ENCODE results near the gene HYOU1. TPM values are rescaled to one million over a fixed set of nuclear protein-coding genes. Genes with fewer than 3 reads are reported as not detected.
A peak's percentile ranks its signal among the peaks of the same experiment; 100 is the strongest.

Gene HYOU1
- total and polyA plus RNA-seq, 10 donors, result 12.3 to 131 (median 72.0) TPM

DNA sequence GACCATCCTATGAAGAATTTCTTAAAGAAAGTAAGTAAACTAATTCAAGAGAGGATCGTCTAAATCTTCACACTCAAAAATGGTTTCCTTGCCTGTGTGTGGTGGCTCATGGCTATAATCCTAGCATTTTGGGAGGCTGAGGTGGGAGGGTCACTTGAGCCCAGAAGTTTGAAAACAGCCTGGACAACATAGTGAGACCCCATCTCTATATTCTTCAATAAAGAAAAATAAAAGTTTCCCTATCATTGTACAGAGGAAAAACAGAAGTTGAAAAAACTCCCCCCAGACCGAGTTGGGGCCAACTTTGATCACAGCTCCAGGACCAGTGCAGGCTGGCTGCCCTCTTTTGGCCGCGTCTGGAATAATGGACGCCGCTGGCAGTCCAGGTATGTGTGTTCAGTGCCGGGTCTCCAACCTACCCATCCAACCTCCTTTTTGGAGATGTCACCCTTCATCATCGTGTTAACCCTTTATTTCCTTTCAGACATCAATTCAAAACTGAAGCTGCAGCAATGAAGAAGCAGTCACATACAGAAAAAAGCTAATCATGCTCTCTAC, 41.9 kb downstream of the HYOU1 start:
- no peaks in the 10 kb centered on the region for H3K9me3 ChIP-seq
- TF ChIP-seq, protein P1, sequence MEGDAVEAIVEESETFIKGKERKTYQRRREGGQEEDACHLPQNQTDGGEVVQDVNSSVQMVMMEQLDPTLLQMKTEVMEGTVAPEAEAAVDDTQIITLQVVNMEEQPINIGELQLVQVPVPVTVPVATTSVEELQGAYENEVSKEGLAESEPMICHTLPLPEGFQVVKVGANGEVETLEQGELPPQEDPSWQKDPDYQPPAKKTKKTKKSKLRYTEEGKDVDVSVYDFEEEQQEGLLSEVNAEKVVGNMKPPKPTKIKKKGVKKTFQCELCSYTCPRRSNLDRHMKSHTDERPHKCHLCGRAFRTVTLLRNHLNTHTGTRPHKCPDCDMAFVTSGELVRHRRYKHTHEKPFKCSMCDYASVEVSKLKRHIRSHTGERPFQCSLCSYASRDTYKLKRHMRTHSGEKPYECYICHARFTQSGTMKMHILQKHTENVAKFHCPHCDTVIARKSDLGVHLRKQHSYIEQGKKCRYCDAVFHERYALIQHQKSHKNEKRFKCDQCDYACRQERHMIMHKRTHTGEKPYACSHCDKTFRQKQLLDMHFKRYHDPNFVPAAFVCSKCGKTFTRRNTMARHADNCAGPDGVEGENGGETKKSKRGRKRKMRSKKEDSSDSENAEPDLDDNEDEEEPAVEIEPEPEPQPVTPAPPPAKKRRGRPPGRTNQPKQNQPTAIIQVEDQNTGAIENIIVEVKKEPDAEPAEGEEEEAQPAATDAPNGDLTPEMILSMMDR (IDR thresholded peaks at IDR 0.05 in 8 of 11, conservative IDR thresholded peaks at IDR 0.05 in 3 of 11), result no peak
- TF ChIP-seq POLR2A (IDR thresholded peaks at IDR 0.05) (no peak), POLR2AphosphoS5 (IDR thresholded peaks at IDR 0.05) (peak in 1 of 3 donors; percentile 28)
- peaks cover 0 to 73% (median 62%) of the 10 kb centered on the region in 6 donors for H3K36me3 ChIP-seq
- H3K4me3 ChIP-seq, result no peak overlapping the region
- H3K4me1 ChIP-seq, result peaks cover 28 to 51% (median 39%) of the 10 kb centered on the region in 6 donors
- no peak overlapping the region for H3K27ac ChIP-seq
- no peak for DNase-seq
- WGBS, 5 donors, result 72 to 80% (median 77%) methylated on average over 8 of the region's 8 CpGs
- H3K27me3 ChIP-seq (replicated peaks in 1 of 7), result no peaks in the 10 kb centered on the region
- intact Hi-C loops (cut with DNase I; ENCODE audit: low total_unique reads), result no loop called here

GRCh38 chr11:119014209-119014924, 42.6 kb downstream of the HYOU1 start:
- Histone ChIP-seq H3K9me3 (no peaks in the 10 kb centered on the region), H3K27me3 (replicated peaks in 1 of 7) (no peaks in the 10 kb centered on the region), H3K4me1 (peaks cover 21 to 43% (median 31%) of the 10 kb centered on the region in 6 donors), H3K27ac (no peak overlapping the region), H3K36me3 (peaks cover 0 to 79% (median 62%) of the 10 kb centered on the region in 6 donors), H3K4me3 (no peak overlapping the region)
- intact Hi-C loops (cut with DNase I; ENCODE audit: low total_unique reads), result no loop called here
- DNase-seq, result peak; percentile 52
- TF ChIP-seq POLR2A (IDR thresholded peaks at IDR 0.05), result no peak
- TF ChIP-seq POLR2AphosphoS5 (IDR thresholded peaks at IDR 0.05), result peak in 1 of 3 donors; percentile 23
- TF ChIP-seq, protein P1 (IDR thresholded peaks at IDR 0.05 in 8 of 11, conservative IDR thresholded peaks at IDR 0.05 in 3 of 11), result no peak
- WGBS, 5 donors, result 92 to 97% (median 95%) methylated on average over 17 of the region's 17 CpGs

DNA sequence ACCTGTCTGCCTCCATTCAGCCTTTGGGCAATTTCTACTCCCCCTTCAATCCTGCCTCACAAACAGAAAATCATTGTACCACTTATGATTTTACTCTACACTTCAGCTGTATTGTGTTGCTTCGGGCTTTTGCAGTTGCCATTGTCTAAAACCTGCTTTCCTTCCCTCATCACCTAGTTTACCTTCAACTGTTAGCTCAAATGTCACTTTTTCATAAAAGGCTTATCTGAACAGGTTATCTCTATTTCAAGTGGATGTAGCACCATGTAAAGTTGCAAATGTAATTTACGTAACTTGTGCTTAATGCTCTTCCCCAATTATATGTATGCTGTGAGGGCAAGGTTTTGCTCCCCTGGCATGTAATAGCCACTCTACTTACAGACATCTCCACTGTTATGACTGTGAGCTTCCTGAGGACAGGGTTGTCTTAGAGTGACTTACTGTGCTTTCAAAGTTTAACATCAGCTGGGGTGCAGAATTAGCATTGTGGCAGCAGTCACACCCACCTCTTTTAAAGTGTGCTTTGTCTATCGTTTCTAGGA, 44.3 kb downstream of the HYOU1 start:
- Histone ChIP-seq H3K9me3 (no peaks in the 10 kb centered on the region), H3K36me3 (peaks cover 0 to 95% (median 72%) of the 10 kb centered on the region in 6 donors), H3K27ac (peak overlapping the region in 1 of 8 donors; percentile 3), H3K4me1 (peaks cover 21 to 35% (median 28%) of the 10 kb centered on the region in 6 donors), H3K4me3 (no peak overlapping the region), H3K27me3 (replicated peaks in 1 of 7) (no peaks in the 10 kb centered on the region)
- TF ChIP-seq, protein P1 (IDR thresholded peaks at IDR 0.05 in 8 of 11, conservative IDR thresholded peaks at IDR 0.05 in 3 of 11), result no peak
- TF ChIP-seq POLR2A (IDR thresholded peaks at IDR 0.05) (no peak), POLR2AphosphoS5 (IDR thresholded peaks at IDR 0.05) (no peak)
- intact Hi-C loops (cut with DNase I; ENCODE audit: low total_unique reads), result no loop called here
- 78 to 90% (median 86%) methylated on average over 3 of the region's 3 CpGs for WGBS, 5 donors
- no peak for DNase-seq

DNA sequence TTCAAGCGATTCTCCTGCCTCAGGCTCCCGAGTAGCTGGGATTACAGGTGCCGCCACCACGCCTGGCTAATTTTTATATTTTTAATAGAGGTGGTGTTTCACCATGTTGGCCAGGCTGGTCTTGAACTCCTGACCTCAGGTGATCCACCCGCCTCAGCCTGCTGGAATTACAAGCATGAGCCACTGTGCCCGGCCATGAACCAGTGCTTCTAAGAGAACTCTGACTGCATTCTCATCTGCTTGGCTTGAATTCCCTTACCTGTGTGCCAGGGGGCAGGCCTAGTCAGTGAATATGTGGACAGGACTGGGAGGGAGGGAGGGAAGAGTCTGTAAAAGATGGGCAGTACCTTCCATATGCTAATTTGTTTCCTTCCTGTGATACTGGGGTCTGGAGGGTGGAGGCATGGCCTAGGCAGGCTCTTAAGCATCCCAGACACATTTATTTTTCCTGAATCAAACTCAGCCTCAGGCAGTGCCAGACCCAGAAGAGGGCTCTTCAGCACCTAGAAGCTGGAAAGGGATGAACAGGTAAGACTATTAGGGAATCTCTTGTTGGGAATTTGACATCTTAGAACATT, 45.4 kb downstream of the HYOU1 start:
- Histone ChIP-seq H3K36me3 (peaks cover 0 to 100% (median 82%) of the 10 kb centered on the region in 6 donors), H3K27me3 (replicated peaks in 1 of 7) (no peaks in the 10 kb centered on the region), H3K4me3 (no peak overlapping the region), H3K27ac (no peak overlapping the region), H3K4me1 (peaks cover 12 to 24% (median 16%) of the 10 kb centered on the region in 6 donors), H3K9me3 (no peaks in the 10 kb centered on the region)
- intact Hi-C loops (cut with DNase I; ENCODE audit: low total_unique reads), result no loop called here
- 90 to 96% (median 92%) methylated on average over 5 to 6 of the region's 6 CpGs for WGBS, 5 donors
- peak; percentile 59 for DNase-seq
- no peak for TF ChIP-seq POLR2AphosphoS5 (IDR thresholded peaks at IDR 0.05)
- TF ChIP-seq POLR2A (IDR thresholded peaks at IDR 0.05), result no peak
- TF ChIP-seq, protein P1 (IDR thresholded peaks at IDR 0.05 in 8 of 11, conservative IDR thresholded peaks at IDR 0.05 in 3 of 11), result no peak
